CD4-positive, alpha-beta T cell treated with Interleukin-21 for 1 hour (primary cell): ENCODE results near the gene PRR23B.
"Not testable (repeated sequence)": the region's sequence is repeated elsewhere in the genome, so short reads cannot be mapped to it uniquely, and the experiment has no call there.

Experiments
- DNase-seq: peaks from one replicate; pipeline ENCODE4 v3.0.0-alpha.2; 2020

PRR23B gene

GRCh38 chr3:139020868-139021234, at the start of gene PRR23B:
Gene PRR23B, minus strand, starts transcription at chr3:139020926. Its CDS starts 265 bp downstream, at chr3:139020661.
- no peak for DNase-seq

GRCh38 chr3:139062918-139063317, 42.2 kb upstream of the PRR23B start:
- DNase-seq: no peak

- no peak for DNase-seq
Observed at GRCh38 chr3:139052802-139053600, 32.3 kb upstream of the PRR23B start.

GRCh38 chr3:139044366-139045210, 23.9 kb upstream of the PRR23B start, which contains the start of gene PRR23C:
Gene PRR23C, minus strand, starts transcription at chr3:139044892. Its CDS starts 272 bp downstream, at chr3:139044620.
- no peak for DNase-seq

GRCh38 chr3:139043554-139044365, 23.0 kb upstream of the PRR23B start:
- no peak for DNase-seq

GRCh38 chr3:139037478-139037877, 16.8 kb upstream of the PRR23B start:
- no peak for DNase-seq

GRCh38 chr3:139032326-139033002, 11.7 kb upstream of the PRR23B start:
- no peak for DNase-seq

- DNase-seq: not testable (repeated sequence)
Observed at GRCh38 chr3:139030576-139030975, 9.8 kb upstream of the PRR23B start.

- no peak for DNase-seq
Observed at GRCh38 chr3:139024968-139025367, 4.2 kb upstream of the PRR23B start.

GRCh38 chr3:139020036-139020867, 474 bp downstream of the PRR23B start:
- no peak for DNase-seq

GRCh38 chr3:139016430-139017048, 4.2 kb downstream of the PRR23B start:
- no peak for DNase-seq

GRCh38 chr3:139006051-139006716, 14.5 kb downstream of the PRR23B start, which contains the start of gene PRR23A:
Gene PRR23A, minus strand, starts transcription at chr3:139006268. Its CDS starts 0 bp downstream, at chr3:139006268.
- no peak for DNase-seq

GRCh38 chr3:139005356-139005993, 15.3 kb downstream of the PRR23B start:
- no peak for DNase-seq

GRCh38 chr3:138995706-138996105, 25.0 kb downstream of the PRR23B start:
- DNase-seq: no peak

GRCh38 chr3:138987181-138987580, 33.5 kb downstream of the PRR23B start:
- no peak for DNase-seq

GRCh38 chr3:138985932-138986331, 34.8 kb downstream of the PRR23B start:
- no peak for DNase-seq

- no peak for DNase-seq
Observed at GRCh38 chr3:138984816-138985215, 35.9 kb downstream of the PRR23B start.

- no peak for DNase-seq
Observed at GRCh38 chr3:138976047-138976446, 44.7 kb downstream of the PRR23B start.

GRCh38 chr3:138975351-138975750, 45.4 kb downstream of the PRR23B start:
- DNase-seq: no peak

- no peak for DNase-seq
Observed at GRCh38 chr3:138974462-138974861, 46.3 kb downstream of the PRR23B start.
